K562 (cell line): ENCODE data around the gene PRSS56. TPM values are rescaled to one million over a fixed set of nuclear protein-coding genes. Genes with fewer than 3 reads are reported as not detected.

ENCODE experiments used
- ATAC-seq: fragments of 200-7000 bp; cut with Tn5 transposase; 3 replicates; pipeline ENCODE4 v1.9.1; 2020; ENCODE audit warnings: moderate library complexity
- BruUV-seq: library from RNA; stranded (reverse); fragments of 400-500 nt; replicated peaks from 2 replicates; lab custom pipeline; 2021; lab: Mats Ljungman, UMichigan
- CTCF ChIA-PET: fragments of 300-600 bp; formaldehyde crosslinking; extraction: SDS; loops from one replicate; lab custom pipeline; 2021; ENCODE audit warnings: low intra/inter-chr PET ratio; lab: Yijun Ruan, JAX
- POLR2A ChIA-PET: fragments of 300-600, 350-650 bp; sonication (Branson Sonifier 250); formaldehyde crosslinking; extraction: SDS; loops from one replicate; lab custom pipeline; 2021; ENCODE audit warnings: antibody characterized with exemption, inconsistent platforms; lab: Yijun Ruan, JAX
- DNase-seq, 4 experiments: peaks; one replicate each; pipeline versions ENCODE4 v3.0.0 to v3.0.0-alpha.2; 2011 to 2018; ENCODE audit warnings: low spot score in 3 of 4, mixed read lengths in 3 of 4; ENCODE audit errors: extremely low read depth in 1 of 4
- FAIRE-seq: peaks from 2 replicates; lab custom pipeline; 2011; peaks lifted over from hg19 to GRCh38; lab: Jason Lieb, UNC
- H2AFZ ChIP-seq: 2 replicates; pipeline ENCODE4 v1.6.0; 2011; ENCODE audit warnings: low read depth, low read length, control low read depth, inconsistent platforms
- H3K27ac ChIP-seq: fragments of 200-600 bp; 3 replicates; pipeline ENCODE4 v1.8.0; 2011; ENCODE audit warnings: low read depth, mild to moderate bottlenecking, control low read depth, inconsistent platforms, low read length, moderate library complexity, mixed read lengths; ENCODE audit errors: extremely low read depth
- H3K27me3 ChIP-seq, 2 experiments: fragments of 300-600 bp in 1 of 2; 2 replicates in 1 of 2; 3 replicates in 1 of 2; pipeline versions ENCODE4 v1.6.0 to v1.8.0; 2011; ENCODE audit warnings: inconsistent platforms in 2 of 2, low read length in 2 of 2, mild to moderate bottlenecking in 1 of 2, mixed read lengths in 1 of 2, moderate library complexity in 1 of 2; ENCODE audit not compliant: control insufficient read depth in 2 of 2, insufficient read depth in 2 of 2
- H3K36me3 ChIP-seq: fragments of 300-600 bp; 3 replicates; pipeline ENCODE4 v1.8.0; 2011; ENCODE audit warnings: mild to moderate bottlenecking, low read length, inconsistent platforms; ENCODE audit not compliant: control insufficient read depth, insufficient read depth
- H3K4me1 ChIP-seq, 2 experiments: fragments of 200-600 bp in 1 of 2; replicated peaks in 1 of 2; 2 replicates in 1 of 2; 3 replicates in 1 of 2; pipeline versions ENCODE4 v1.5.1 to v1.8.0; 2011; ENCODE audit warnings: inconsistent platforms in 2 of 2, low read length in 2 of 2, mild to moderate bottlenecking in 1 of 2, mixed read lengths in 1 of 2, moderate library complexity in 1 of 2; ENCODE audit not compliant: control insufficient read depth in 2 of 2, insufficient read depth in 2 of 2
- H3K4me2 ChIP-seq: 2 replicates; pipeline ENCODE4 v1.6.1; 2011; ENCODE audit warnings: low read length, control low read depth, inconsistent platforms, mixed read lengths; ENCODE audit not compliant: insufficient read depth
- H3K4me3 ChIP-seq: fragments of 200-600 bp; sonication (generic), shearing (Covaris generic); 2 replicates; pipeline ENCODE4 v1.5.1; 2016; ENCODE audit warnings: control low read depth, inconsistent platforms
- H3K79me2 ChIP-seq: fragments of 200-600 bp; 3 replicates; pipeline ENCODE4 v1.8.0; 2011; ENCODE audit warnings: low read length, inconsistent platforms; ENCODE audit not compliant: control insufficient read depth, insufficient read depth
- H3K9ac ChIP-seq, 2 experiments: 2 replicates each; pipeline versions ENCODE4 v1.6.0 to v1.6.1; 2011; ENCODE audit warnings: low read depth in 2 of 2, low read length in 2 of 2, control low read depth in 1 of 2, inconsistent platforms in 1 of 2, mild to moderate bottlenecking in 1 of 2, mixed read lengths in 1 of 2; ENCODE audit not compliant: insufficient read depth in 1 of 2
- H3K9me1 ChIP-seq: one replicate; pipeline ENCODE4 v1.6.0; 2011; ENCODE audit warnings: inconsistent platforms, mild to moderate bottlenecking, low read length, moderate library complexity; ENCODE audit not compliant: control insufficient read depth, insufficient read depth
- H3K9me3 ChIP-seq: replicated peaks from 2 replicates; pipeline ENCODE4 v1.5.1; 2011; ENCODE audit warnings: low read depth, low read length, inconsistent platforms; ENCODE audit not compliant: control insufficient read depth, insufficient read depth
- H4K20me1 ChIP-seq: replicated peaks from 2 replicates; pipeline ENCODE4 v1.6.1; 2011; ENCODE audit warnings: low read length, inconsistent platforms, mixed read lengths; ENCODE audit not compliant: control insufficient read depth, insufficient read depth
- CAMTA2 ChIP-seq: fragments of 250-450 bp; sonication (Bioruptor Pico); conservative IDR thresholded peaks from 2 replicates; pipeline ENCODE4 v1.5.1; 2022
- HLTF ChIP-seq: fragments of 450-650 bp; IDR thresholded peaks from 2 replicates; pipeline ENCODE4 v1.6.1; 2016
- HOMEZ ChIP-seq: fragments of 250-450 bp; sonication (Bioruptor Pico); IDR thresholded peaks from 2 replicates; pipeline ENCODE4 v1.4.0; 2020; ENCODE audit warnings: mild to moderate bottlenecking, moderate library complexity
- JUNB ChIP-seq: fragments of 450-650 bp; formaldehyde crosslinking; conservative IDR thresholded peaks from 2 replicates; pipeline ENCODE4 v1.4.0; 2020; ENCODE audit warnings: mild to moderate bottlenecking
- SMAD4 ChIP-seq: fragments of 250-450 bp; sonication (Bioruptor Pico); conservative IDR thresholded peaks from 2 replicates; pipeline ENCODE4 v1.8.0; 2021; ENCODE audit warnings: inconsistent platforms, mild to moderate bottlenecking, moderate library complexity
- SMARCC2 ChIP-seq: fragments of 450-650 bp; IDR thresholded peaks from 2 replicates; pipeline ENCODE4 v1.6.1; 2017; ENCODE audit warnings: antibody characterized with exemption, moderate library complexity, mild to moderate bottlenecking, low read depth
- ZC3H11A ChIP-seq: IDR thresholded peaks from 2 replicates; pipeline ENCODE4 v1.6.1; 2012; ENCODE audit warnings: low read depth, low read length, improper control_type of control experiment
- ZNF23 ChIP-seq: fragments of 250-450 bp; sonication (Bioruptor Pico); IDR thresholded peaks from 2 replicates; pipeline ENCODE4 v1.4.0; 2020; ENCODE audit warnings: mild to moderate bottlenecking
- ZNF263 ChIP-seq: sonication (generic); formaldehyde crosslinking; IDR thresholded peaks from 2 replicates; pipeline ENCODE4 v1.8.0; 2022; ENCODE audit warnings: mild to moderate bottlenecking, missing genetic modification reagents, borderline replicate concordance
- WGBS: fragments of 100-300 bp; shearing (Covaris generic); methylation state at CpG from one replicate; pipeline ENCODE4 v1.1.6; 2016; ENCODE audit warnings: low coverage, mixed read lengths; ENCODE audit not compliant: insufficient coverage; ENCODE audit errors: missing lambda C conversion rate; 5-methylcytosine and 5-hydroxymethylcytosine counted together
- in situ Hi-C: fragments of 300-500 bp; cut with MboI; formaldehyde crosslinking; loops from 4 replicates; pipeline ENCODE4 v1.15.0; 2018; ENCODE audit warnings: inconsistent platforms, mixed read lengths
- intact Hi-C: fragments of 100-400 bp; cut with micrococcal nuclease; formaldehyde crosslinking; loops from 2 replicates; pipeline ENCODE4 v1.14.2; 2022
- polyA plus RNA-seq, 8 experiments: library from polyadenylated mRNA; depleted of rRNA in 4 of 8; stranded (reverse) in 5 of 8; unstranded in 3 of 8; fragments of >200 nt; fragmentation: Nextera tagmentation in 2 of 8; fragmentation: Illumina TruSeq in 1 of 8; extraction: Ambion mirVana in 2 of 8; extraction: Trizol in 1 of 8; gene quantifications; 2 replicates each; pipeline versions ENCODE4 v1.2.1 to v1.2.3, GENCODE V29; 2011 to 2014; ENCODE audit warnings: inconsistent platforms in 1 of 8, missing spikeins in 1 of 8
- total RNA-seq, 7 experiments: library from RNA; depleted of rRNA in 6 of 7; stranded (reverse); fragments of >200 nt in 6 of 7; fragmentation: Illumina TruSeq in 2 of 7; extraction: Trizol in 2 of 7; gene quantifications; 2 replicates each; pipeline versions ENCODE4 v1.2.1 to v1.2.3, GENCODE V29; 2011 to 2021; ENCODE audit warnings: low replicate concordance in 1 of 7

Gene PRSS56
- total and polyA plus RNA-seq, 9 of the 15 experiments (the other 6 are each of a cell fraction or from before 2014, with no cell fraction given) = not detected

- FAIRE-seq (no peak), ATAC-seq (no peak), DNase-seq (no peak)
- H3K4me2 ChIP-seq = no peak overlapping the region
- POLR2A ChIA-PET = no interaction called here
- H3K4me3 ChIP-seq = no peak overlapping the region
- no peak overlapping the region for H3K9ac ChIP-seq
- CTCF ChIA-PET = no interaction called here
- H3K27ac ChIP-seq = no peak overlapping the region
- no peak overlapping the region for H2AFZ ChIP-seq
- 0% methylated on average over 2 of the region's 3 CpGs for WGBS
- H3K9me3 ChIP-seq = no peaks in the 10 kb centered on the region
- H3K9me1 ChIP-seq = no peaks in the 10 kb centered on the region
- no peaks in the 10 kb centered on the region for H3K36me3 ChIP-seq
- no peaks in the 10 kb centered on the region for H3K79me2 ChIP-seq
- TF ChIP-seq ZNF23 (CRISPR knock-in tag) (no peak), ZC3H11A (no peak), SMARCC2 (no peak), JUNB (CRISPR knock-in tag) (no peak), HOMEZ (CRISPR knock-in tag) (no peak), ZNF263 (CRISPR knock-in tag) (no peak), HLTF (no peak), SMAD4 (no peak), CAMTA2 (no peak)
- intact Hi-C loops (no loop called here), in situ Hi-C loops (no loop called here)
- no TSS peak for BruUV-seq
- no peaks in the 10 kb centered on the region for H4K20me1 ChIP-seq
- H3K4me1 ChIP-seq = peaks cover 0 to 11% of the 10 kb centered on the region in 2 experiments; a peak in 2 of 5 replicates
- peaks cover 0 to 31% of the 10 kb centered on the region in 2 experiments; a peak in 2 of 5 replicates for H3K27me3 ChIP-seq
Measured at GRCh38 chr2:232498452-232498851, 21.7 kb upstream of the PRSS56 start.
